Fibroblast of the conjunctiva (primary cell): Measurements from ENCODE around the gene VAMP8.

Experiments used
- DNase-seq: peaks from one replicate; pipeline ENCODE4 v3.0.0-alpha.2; 2010; ENCODE audit warnings: low read depth

Gene VAMP8

GRCh38 chr2:85619617-85620016 is 42.2 kb downstream of the VAMP8 start:
- no peak for DNase-seq

DNA sequence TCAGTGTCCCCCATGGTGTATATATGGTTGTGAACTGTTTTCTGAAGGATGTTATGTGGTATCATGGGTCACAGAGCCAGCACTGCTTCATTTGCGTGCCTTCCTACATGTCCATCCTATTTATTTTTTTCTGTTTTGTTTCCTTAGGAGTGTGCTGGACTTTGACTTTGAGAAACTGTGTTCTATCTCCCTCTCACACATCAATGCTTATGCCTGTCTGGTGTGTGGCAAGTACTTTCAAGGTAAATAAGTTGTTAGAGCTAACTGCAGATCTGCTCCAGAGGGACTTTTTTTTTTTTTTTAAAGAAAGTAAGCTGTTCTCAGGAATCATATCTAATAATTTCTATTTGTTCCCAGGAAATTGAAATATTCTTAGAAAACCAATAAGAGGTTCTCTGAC is 44.0 kb downstream of the VAMP8 start:
- DNase-seq, result no peak

DNA sequence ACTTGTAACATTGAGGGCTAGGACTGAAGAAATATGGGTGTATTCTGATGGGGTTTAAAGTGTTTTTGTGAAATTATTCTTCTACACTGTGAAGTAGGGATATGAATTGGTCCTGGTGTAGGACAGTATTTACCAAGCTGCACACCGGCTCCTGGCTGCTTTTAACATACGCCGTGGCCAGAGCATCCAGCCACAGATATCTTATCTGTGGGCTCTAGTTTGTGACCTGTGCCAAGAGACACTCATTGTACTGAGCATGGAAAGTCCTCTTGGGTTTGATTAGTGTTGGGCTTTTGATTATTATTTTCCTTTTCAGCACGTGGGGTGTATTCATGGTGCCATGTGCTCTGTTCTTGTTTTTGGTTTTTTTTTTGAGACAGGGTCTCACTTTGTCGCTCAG is 46.6 kb downstream of the VAMP8 start:
- DNase-seq, result no peak

- no peak for DNase-seq
Observed at GRCh38 chr2:85628658-85629057, 51.3 kb downstream of the VAMP8 start.

GRCh38 chr2:85631316-85631715 is 53.9 kb downstream of the VAMP8 start:
- DNase-seq, result no peak
